GF-D8 (cell line): ENCODE data around the gene RNF144A.

Experiments
- DNase-seq: peaks from one replicate; lab custom pipeline; 2025; lab: John Stamatoyannopoulos, UW

Gene RNF144A

DNA sequence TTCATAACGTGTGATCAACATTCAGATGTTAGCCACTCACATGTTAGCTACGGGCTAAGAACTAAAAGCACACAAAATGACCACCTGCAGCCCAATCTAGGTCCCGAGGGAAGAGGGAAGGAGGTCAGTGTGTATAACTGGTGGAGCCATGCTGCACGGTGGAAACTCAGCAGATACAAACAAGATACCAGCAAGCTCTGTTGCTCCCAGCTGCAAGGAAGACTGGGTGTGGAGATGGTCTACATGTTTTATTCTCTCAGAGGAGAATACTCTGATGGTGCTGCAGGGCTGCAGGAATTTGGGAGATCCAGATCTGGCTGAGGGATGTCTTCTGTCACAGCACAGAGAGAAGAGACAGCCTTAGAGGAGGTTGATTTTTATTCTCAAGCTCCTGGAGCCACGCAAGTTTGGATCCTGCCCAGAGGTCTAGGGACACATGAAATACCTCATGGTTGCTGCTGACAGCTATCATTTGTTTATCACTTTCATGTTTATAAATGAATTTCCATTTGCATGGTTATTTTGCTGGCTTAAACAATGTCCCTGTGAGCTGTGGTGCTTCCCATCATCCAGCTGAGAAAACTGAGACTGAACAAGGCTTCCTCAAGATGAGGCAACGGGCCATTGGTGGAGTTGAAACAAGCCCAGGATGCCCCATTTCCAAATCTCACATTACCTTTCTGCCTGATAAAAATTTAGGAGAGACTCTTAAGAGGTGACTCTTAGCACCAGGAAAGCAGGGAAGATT is 30.9 kb downstream of the RNF144A start:
- DNase-seq = no peak

- DNase-seq = no peak
These were observed 31.6 kb downstream of the RNF144A start for GRCh38 chr2:6948677-6949351.

DNA sequence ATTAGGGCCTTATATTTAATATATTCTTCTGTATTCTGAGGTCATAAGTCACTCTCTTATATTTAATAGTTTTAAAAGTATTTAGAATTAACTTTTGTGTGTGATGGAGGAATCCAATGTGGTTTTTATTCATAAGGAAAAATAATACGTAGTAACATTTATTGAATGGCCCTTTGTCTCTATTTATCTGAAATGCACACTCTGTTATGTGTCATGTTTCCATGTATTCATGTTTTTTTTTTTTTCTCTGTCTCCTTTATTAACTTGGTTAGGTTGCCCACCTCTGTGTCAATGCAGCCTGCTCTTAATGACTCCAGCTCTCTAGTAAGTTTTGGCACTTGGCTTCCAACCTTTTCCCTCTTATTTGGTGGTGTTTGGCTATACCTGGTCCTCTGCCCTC is 33.8 kb downstream of the RNF144A start:
- no peak for DNase-seq

GRCh38 chr2:6952101-6952500 is 34.9 kb downstream of the RNF144A start:
- no peak for DNase-seq

DNA sequence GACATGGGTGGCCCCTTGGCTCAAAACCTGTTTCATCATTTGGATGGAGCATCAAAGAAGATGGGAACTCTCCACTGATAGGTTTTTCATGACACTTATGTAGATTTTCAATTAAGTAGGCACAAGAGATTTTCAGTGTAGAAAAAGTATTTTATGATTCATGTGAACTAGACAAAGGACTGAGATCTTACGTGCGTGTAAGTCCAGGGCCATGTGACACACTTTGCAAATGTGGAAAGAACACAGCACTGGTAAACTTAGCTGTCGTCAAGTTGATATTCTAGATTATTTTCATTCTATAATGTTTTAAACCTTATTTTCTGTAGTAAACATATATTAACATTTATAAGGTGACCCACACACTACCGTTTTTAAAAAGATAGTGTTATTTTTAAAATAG is 37.4 kb downstream of the RNF144A start:
- DNase-seq = no peak

DNA sequence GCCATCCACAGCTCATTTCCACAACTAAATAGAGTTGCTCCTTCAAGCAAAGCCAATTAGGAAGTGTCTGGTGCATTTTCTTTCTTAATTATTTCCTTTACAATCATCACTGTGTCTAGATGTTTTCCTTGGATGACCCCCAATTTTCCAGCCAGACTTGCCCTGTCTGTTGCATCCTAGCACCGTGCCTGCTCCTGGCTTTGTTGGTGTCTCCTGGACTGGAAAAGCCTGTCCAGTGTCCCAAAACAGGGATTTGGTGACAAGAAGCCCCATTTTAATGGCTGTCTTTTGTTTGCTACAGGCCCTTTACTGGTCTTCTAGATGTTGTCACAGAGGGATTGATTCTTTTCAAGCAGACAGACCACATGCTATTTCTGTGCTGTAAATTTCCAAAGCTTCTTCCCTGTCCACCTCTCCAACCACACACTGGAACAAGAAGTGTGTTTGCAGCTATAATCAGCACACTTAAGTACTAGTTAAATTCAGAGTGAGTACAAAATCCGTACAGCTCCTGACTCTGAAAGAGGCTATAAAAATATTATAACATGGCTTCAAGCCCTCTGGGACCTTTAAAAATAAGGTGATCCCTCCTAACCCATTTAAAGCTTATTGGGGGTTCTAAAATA is 38.4 kb downstream of the RNF144A start:
- no peak for DNase-seq

GRCh38 chr2:6956566-6956965 is 39.4 kb downstream of the RNF144A start:
- no peak for DNase-seq

DNA sequence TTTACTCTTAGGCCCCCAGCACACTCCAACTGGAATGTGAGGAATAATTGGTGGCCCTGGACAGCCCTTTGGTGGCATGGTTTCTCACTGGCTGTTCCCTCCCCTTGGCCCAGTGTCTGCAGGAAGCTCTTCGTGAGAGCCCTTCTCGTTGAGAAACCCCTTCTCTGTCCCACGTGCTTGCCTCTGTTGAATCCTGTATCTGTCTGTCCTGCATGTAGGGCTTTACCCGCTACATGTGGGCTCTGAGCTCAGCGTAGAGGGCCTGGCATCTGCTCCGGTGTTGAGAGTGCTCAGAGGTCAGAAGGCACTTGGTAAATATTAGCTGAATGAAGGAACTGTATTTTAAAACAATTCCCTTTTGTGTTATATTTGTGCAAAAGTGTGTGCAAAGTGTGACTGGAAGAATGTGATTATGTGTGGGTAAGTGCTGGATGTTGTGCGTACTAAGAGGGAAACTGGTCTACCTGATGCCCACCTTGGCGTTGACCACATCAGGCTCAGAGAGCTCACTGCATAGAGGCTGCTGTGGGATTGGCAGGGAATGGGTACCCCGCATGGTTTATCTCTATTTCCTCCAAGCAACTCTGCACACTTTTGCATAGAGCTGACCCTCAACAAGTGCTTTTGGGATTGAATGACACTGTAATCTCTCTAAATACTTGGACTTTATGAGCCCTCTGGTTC is 40.0 kb downstream of the RNF144A start:
- DNase-seq = no peak

DNA sequence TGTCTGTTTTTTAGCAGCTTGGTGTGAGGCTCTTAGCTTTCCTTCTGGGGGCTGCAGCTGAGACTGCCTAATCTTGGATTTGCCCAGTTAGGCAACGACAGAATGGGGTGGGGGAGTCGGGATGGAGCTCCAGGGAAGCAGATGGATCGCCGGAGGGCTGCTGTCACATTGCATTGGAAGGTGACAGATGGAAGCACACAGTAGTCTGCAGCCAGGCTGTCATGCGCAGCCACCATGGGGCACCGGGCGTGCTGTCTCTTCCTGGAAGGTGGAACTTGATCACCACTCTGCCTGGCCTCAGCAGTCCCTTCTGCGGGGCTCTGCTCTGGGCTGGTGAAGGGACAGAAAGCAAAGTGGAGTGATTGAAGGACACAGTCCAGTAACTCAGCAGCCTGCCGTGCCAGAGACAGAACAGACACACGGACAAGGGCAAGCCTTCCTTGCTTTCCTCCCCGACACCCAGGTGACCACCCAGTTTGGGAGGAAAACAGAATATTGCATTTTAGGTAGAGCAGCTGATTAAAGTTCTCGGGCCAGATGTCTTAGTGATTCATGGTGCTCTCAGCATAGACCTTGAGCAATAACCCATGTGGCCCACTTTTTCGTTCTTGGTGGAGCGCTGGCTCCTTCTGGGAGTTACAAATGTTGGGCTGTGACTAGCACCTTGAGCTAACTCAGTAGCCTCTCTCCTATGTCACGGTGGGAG is 40.9 kb downstream of the RNF144A start:
- DNase-seq = no peak

- no peak for DNase-seq
These were observed 41.5 kb downstream of the RNF144A start for GRCh38 chr2:6958616-6959235.

DNA sequence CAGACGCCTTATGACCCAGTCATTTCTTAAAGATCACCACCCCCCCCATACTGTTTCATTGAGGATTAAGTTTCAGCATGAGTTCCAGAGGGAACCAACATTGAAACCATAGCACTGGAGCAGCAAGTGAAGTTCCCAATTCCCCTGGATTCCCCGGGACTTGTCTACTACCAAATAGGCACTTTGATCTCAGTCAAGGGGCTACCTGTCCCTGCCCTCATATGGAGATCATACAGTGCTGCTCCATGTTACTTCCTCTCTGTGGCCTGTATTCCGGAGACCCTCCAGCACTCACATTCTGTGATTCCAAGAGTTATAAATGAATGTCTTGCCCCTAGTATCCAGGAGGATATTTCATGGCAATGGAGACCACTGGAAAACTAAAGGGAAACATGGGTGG is 42.5 kb downstream of the RNF144A start:
- DNase-seq = no peak

GRCh38 chr2:6960659-6961058 is 43.4 kb downstream of the RNF144A start:
- DNase-seq = no peak

DNA sequence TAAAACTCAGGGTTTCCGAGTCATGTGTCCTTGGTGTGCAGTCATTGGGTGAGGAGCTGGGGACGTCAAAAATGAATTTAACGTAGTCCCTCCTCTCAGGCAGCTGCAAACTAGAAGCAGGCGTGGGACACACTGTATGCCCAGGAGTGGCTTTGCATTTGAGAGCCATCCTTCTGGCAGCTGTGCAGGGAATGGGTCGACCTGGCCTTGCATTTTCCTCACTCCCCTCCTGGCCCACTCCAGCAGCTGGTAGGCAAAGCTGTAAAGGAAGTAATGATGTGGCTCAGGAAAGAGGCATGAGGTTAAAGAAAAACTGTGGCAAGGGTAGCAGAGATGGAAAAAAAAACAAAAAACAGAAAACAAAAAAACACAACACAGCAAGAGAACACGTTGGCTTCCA is 46.5 kb downstream of the RNF144A start:
- no peak for DNase-seq

DNA sequence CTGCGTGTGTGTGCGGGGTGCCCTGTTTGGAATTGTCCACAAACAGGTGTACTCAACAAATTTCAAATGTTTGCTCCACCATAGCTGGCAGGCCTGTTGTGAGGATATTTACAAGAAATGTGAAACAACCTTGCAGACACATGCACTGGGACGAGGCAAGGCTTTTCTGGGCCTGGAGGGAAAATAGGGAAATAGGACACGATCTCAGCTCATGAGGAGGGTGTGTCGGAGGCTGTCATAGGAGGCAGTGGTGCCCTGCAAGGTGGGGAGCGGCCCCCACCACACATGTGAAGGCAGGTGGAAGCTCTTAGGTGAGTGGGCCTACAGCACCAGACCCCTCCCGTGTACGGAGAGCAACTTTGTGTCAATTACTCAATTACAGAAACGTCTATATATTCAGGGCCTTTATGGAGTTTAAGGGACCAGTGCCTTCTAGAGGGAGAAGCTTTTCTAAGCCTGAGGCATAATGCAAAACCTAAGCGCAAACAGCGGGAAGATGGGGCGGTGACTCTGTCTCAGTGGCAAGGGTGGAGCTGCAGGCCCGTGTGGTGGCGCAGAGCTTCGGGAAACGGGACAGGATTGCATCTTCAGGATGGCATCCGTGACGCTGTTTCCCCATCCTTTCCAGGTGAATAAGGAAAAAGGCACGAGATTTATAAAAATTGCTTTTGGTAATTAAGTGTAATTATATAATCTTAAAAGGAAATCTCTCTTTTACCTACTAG is 48.0 kb downstream of the RNF144A start:
- no peak for DNase-seq

GRCh38 chr2:6966446-6966940 is 49.3 kb downstream of the RNF144A start:
- no peak for DNase-seq

- DNase-seq = no peak
These were observed 50.1 kb downstream of the RNF144A start for GRCh38 chr2:6967301-6967700.

GRCh38 chr2:6968319-6969100 is 51.3 kb downstream of the RNF144A start:
- DNase-seq = no peak

DNA sequence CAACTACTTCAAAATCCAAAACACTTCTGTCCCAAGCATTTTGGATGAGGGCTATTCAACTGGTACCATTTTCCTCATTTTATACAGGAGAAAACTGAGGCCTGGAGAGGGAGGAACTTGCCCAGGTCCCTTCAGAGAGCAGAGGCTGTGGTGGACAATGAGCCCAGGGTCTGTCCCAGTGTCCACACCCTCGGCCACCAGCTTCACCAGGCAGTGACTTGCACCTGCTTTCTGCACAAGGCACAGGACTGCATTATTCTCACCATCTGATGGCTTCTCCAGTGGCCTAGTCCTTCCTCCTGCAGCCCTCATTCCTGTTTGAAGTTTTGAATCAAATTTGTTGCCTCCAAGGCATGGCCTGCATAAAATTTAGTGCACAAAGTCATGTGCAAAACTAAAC is 53.3 kb downstream of the RNF144A start:
- DNase-seq = no peak

- DNase-seq = no peak
These were observed 53.8 kb downstream of the RNF144A start for GRCh38 chr2:6970976-6971480.

DNA sequence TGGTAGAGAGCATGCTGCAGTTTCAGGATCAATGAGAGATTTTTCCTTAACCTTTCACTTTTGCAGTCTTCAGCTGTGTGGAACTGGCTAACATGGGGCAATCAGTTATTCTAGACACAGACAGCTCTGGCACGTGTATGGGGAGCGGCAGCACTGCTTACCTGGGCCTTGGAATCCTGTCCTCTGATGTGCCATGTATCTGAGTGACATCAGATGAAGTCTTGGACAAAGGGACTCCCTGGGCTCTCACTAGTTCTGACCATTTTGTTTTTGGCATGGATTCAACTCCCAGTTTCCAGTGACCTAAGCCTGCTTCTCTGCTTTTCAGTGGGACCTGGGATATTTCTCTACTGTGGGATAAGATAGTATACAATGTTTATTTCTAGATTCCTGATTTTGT is 54.3 kb downstream of the RNF144A start:
- no peak for DNase-seq
